Measurements from ENCODE around the gene MYMK.

MYMK gene

DNA sequence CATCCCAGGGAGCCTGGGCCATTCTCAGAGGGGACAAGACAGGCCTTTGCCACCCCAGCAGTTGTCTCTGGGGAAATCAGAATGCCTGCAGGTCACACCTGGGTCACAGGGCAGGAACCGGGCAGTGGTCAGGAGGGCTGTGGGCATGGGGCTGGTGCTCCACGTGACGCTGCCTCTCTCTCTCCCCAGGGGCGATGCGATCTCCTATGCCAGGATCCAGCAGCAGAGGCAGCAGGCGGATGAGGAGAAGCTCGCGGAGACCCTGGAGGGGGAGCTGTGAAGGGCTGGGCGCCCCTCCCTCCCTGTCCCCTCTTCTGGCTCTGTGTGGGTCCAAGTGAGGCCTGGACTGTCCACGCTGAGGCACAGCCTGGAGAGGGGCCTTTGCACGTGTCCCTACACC is 56.4 kb downstream of the MYMK start:
- no peak for DNase-seq (ENCODE audit: low read depth)

DNA sequence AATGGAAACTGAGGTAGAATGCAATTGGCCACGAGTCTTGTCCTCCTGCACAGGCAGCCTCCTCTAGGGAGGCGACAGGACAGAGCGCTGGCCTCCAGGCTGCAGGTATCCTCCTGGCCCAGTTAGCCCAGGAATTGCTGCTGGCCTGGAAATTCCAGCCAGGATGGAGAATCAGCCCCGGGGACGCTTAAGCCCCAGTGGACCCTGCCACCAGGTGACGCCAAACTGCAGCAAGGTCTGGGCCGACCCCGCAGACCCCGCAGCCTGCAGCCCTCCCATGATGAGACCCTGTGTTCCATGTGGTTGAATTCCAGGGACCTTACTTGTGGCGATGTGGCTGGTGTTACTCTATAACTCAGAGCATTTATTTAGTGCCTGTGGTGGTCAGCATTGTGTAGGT is 57.7 kb downstream of the MYMK start:
- no peak for DNase-seq (ENCODE audit: low read depth)

DNA sequence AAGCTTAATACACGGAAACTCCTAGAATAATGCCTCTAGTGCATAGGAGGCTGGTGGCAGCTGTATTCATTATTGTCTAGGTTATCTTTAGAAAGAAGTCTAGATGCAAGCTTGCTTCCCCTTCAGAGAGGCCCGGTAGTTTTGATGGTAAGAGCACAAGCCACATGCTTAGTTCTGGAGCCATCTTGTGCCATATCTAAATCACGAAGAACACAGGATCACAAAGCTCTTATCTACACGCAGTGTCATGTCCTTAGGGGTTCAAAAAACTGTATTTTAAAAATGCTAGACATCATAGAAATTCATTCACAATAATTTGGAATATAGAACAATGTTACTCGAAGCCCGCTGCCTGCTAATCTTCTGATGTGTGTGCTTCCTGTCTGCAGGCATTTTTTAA is 58.8 kb downstream of the MYMK start:
- no peak for DNase-seq (ENCODE audit: low read depth)

DNA sequence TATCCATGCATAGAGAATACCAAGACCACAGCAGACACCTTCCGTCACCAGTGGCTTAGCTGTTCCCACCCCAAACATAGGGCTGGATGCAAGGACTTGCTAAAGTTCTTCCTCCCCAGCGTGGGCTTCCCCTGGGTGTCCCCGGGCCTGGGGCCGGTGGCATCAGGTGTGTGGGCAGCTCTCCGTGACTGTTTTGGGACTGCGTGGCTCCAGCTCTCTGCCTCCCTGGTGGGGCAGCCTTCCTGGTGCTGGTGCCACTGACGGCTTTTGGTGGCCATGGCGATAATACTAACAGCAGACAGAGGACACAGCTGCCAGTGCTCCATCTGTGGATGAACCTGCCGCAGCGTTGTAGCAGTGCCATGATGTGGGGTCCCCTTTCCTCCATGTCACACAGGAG is 60.1 kb downstream of the MYMK start:
- no peak for DNase-seq (ENCODE audit: low read depth)

All from activated T-helper 1 cell treated with Interleukin-2 at 50 U/mL for 16 hours (primary cell).